Skeletal muscle tissue (tissue), 4 donors: Measurements from ENCODE around the gene JMJD8. TPM values are rescaled to one million over a fixed set of nuclear protein-coding genes. Genes with fewer than 3 reads are reported as not detected.

Experiments used
- H3K27ac ChIP-seq: one replicate; pipeline ENCODE4 v1.7.0; 2013; ENCODE audit warnings: mild to moderate bottlenecking, low read depth, low read length, inconsistent platforms
- H3K27me3 ChIP-seq, 3 donors: one replicate each; pipeline ENCODE4 v1.7.0; 2013; ENCODE audit warnings: low read length in 3 of 3; ENCODE audit not compliant: control insufficient read depth in 3 of 3, insufficient read depth in 3 of 3
- H3K36me3 ChIP-seq, 3 donors: one replicate each; pipeline ENCODE4 v1.7.0; 2013; ENCODE audit warnings: low read length in 3 of 3; ENCODE audit not compliant: control insufficient read depth in 3 of 3, insufficient read depth in 3 of 3
- H3K4me1 ChIP-seq, 3 donors: one replicate each; pipeline ENCODE4 v1.7.0; 2013; ENCODE audit warnings: low read length in 3 of 3, mild to moderate bottlenecking in 3 of 3; ENCODE audit not compliant: control insufficient read depth in 3 of 3, insufficient read depth in 3 of 3
- H3K4me3 ChIP-seq, 3 donors: one replicate each; pipeline ENCODE4 v1.7.0; 2013; ENCODE audit warnings: low read length in 3 of 3
- H3K9ac ChIP-seq, 3 donors: one replicate each; pipeline ENCODE4 v1.7.0; 2013; ENCODE audit warnings: low read length in 3 of 3, mild to moderate bottlenecking in 3 of 3, moderate library complexity in 2 of 3, low read depth in 1 of 3
- H3K9me3 ChIP-seq, 3 donors: one replicate each; pipeline ENCODE4 v1.7.0; 2013; ENCODE audit warnings: low read length in 3 of 3; ENCODE audit not compliant: control insufficient read depth in 3 of 3
- total RNA-seq: library from RNA; depleted of rRNA; stranded (reverse); fragments of >200 nt; gene quantifications from one replicate; pipeline ENCODE4 v1.2.3, GENCODE V29; 2014
- donor health status: Osteomylitis.

Gene JMJD8, protein sequence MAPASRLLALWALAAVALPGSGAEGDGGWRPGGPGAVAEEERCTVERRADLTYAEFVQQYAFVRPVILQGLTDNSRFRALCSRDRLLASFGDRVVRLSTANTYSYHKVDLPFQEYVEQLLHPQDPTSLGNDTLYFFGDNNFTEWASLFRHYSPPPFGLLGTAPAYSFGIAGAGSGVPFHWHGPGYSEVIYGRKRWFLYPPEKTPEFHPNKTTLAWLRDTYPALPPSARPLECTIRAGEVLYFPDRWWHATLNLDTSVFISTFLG
- 13.0 TPM for total RNA-seq

DNA sequence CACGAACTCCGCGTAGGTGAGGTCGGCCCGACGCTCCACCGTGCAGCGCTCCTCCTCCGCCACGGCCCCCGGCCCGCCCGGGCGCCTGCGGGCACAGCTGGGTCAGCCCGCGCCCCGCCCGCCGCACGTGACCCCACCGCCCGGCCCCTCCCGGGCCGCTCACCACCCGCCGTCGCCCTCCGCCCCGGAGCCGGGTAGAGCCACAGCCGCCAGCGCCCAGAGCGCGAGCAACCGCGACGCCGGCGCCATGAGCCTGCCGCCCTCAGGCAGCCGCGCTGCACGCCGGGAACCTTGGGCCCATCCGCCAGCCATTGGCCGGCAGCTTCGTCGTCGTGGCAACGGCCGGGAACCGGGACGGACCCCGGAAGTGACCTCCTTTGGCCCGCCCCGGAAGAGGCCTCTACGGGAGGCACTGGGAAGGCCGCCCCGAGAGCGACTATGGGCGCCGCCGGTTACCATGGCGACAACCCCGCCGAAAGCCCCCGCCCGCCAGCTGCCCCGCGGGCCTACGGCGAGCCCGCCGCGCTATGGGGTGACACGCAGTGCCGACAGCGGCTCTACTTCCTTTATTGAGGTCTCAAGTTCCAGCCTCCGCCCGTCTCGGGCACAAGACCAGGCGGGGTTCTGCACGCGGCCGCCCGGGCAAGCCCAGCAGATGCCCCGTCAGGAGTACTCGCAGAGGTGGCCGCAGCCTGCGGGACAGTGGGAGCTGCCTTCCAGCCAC is at the start of gene JMJD8:
TSS of gene JMJD8 (minus strand) at position 264 of the 724 bp plus-strand sequence. CDS start at position 249, 15 bp downstream.
- Histone ChIP-seq H3K27ac (peak within 1 kb of the TSS; percentile 54), H3K9ac (peak within 1 kb of the TSS; percentile 51 to 82 (median 62)), H3K36me3 (peaks cover 22 to 37% (median 26%) of the 10 kb centered on the region in 3 donors), H3K4me1 (peaks cover 53 to 82% (median 56%) of the 10 kb centered on the region in 3 donors), H3K4me3 (peak within 1 kb of the TSS; percentile 72 to 87 (median 81)), H3K27me3 (no peaks in the 10 kb centered on the region), H3K9me3 (no peaks in the 10 kb centered on the region)

GRCh38 chr16:733382-734207 is 49.5 kb upstream of the JMJD8 start:
- peaks cover 0 to 7% (median 0%) of the 10 kb centered on the region in 3 donors for H3K27me3 ChIP-seq
- H3K4me3 ChIP-seq: no peak overlapping the region
- H3K27ac ChIP-seq: no peak overlapping the region
- H3K4me1 ChIP-seq: peaks cover under 1 to 1% (median under 1%) of the 10 kb centered on the region in 3 donors
- H3K9me3 ChIP-seq: no peaks in the 10 kb centered on the region
- H3K9ac ChIP-seq: no peak overlapping the region
- H3K36me3 ChIP-seq: peaks cover 57 to 58% (median 57%) of the 10 kb centered on the region in 3 donors

- peaks cover 55 to 56% (median 55%) of the 10 kb centered on the region in 3 donors for H3K36me3 ChIP-seq
Observed at GRCh38 chr16:732936-733335, 48.8 kb upstream of the JMJD8 start.

DNA sequence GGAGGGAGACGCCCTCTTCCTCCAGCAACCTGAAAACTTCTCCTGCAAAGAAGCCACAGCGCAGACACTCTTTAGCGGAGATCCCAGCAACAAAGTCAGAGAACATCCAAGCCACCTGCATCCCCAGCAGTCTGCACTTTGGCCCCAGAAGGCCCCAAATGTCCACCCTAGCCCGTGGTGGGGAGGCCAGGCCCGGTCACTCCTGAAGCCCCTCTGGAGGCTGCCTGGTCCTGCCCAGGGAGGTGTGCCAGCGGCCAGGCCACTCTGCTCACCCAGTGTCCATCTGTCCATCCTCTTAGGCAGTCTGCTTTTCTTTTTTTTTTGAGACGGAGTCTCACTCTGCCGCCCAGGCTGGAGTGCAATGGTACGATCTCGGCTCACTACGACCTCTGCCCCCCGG is 48.2 kb upstream of the JMJD8 start:
- H3K4me3 ChIP-seq: no peak overlapping the region
- H3K36me3 ChIP-seq: peaks cover 50 to 51% (median 50%) of the 10 kb centered on the region in 3 donors
- H3K9ac ChIP-seq: no peak overlapping the region
- H3K4me1 ChIP-seq: peaks cover 8 to 9% (median 8%) of the 10 kb centered on the region in 3 donors
- peaks cover 4 to 14% (median 5%) of the 10 kb centered on the region in 3 donors for H3K27me3 ChIP-seq
- H3K9me3 ChIP-seq: no peaks in the 10 kb centered on the region
- H3K27ac ChIP-seq: no peak overlapping the region

More at GRCh38 chr16:732936-733335, 48.8 kb upstream of the JMJD8 start:
- Histone ChIP-seq H3K27me3 (peaks cover 0 to 10% (median 0%) of the 10 kb centered on the region in 3 donors), H3K9me3 (no peaks in the 10 kb centered on the region), H3K4me1 (peaks cover 2 to 4% (median 4%) of the 10 kb centered on the region in 3 donors), H3K9ac (no peak overlapping the region), H3K4me3 (no peak overlapping the region), H3K27ac (no peak overlapping the region)

DNA sequence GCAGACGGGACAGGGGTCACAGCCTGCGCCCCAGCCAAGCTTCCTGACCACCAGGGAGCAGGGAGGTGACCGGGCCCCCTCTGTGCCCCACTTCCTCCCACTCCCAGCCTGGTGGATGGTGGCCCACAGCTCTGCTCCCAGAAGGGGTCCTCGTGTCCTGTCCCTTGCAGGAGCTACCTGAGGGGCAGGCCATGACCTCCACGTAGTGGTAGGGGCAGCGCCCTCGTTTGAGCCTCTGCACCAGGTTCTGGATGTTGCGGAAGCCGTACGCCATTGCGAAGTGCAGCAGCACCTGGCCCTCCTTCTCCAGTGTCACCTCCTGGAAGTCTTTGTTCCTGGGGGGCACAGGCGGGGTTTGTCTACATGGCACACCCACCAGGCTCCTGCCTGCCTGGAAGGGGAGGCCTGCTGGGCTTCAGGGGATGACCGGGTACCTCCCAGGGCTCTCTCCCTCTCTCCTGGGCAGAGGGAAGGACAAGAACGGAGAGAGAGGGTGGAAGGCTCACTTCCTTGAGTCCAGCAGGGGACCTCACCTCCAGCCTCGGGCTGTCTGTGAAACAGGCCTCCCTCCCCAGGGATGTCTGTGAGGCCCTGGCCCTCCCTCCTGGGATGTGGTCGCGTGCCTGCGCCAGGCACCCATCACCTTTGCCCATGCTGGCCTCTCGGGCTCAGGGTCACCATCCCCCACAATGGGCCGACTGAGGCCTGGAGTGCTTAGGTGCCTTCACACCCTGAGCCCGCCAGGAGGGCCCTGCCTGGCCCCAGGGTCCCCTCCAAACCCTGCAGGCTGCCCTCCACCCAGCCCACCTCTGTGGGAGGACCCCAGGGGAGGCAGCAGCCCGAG is 46.8 kb upstream of the JMJD8 start:
- Histone ChIP-seq H3K9ac (no peak overlapping the region), H3K27me3 (peaks cover 15 to 25% (median 16%) of the 10 kb centered on the region in 3 donors), H3K27ac (no peak overlapping the region), H3K4me3 (no peak overlapping the region), H3K9me3 (no peaks in the 10 kb centered on the region), H3K4me1 (peaks cover 15 to 16% (median 16%) of the 10 kb centered on the region in 3 donors), H3K36me3 (peaks cover 36 to 39% (median 39%) of the 10 kb centered on the region in 3 donors)

- Histone ChIP-seq H3K36me3 (peaks cover 27 to 32% (median 31%) of the 10 kb centered on the region in 3 donors), H3K9me3 (no peaks in the 10 kb centered on the region), H3K9ac (no peak overlapping the region)
Observed at GRCh38 chr16:729768-730665, 45.9 kb upstream of the JMJD8 start.

DNA sequence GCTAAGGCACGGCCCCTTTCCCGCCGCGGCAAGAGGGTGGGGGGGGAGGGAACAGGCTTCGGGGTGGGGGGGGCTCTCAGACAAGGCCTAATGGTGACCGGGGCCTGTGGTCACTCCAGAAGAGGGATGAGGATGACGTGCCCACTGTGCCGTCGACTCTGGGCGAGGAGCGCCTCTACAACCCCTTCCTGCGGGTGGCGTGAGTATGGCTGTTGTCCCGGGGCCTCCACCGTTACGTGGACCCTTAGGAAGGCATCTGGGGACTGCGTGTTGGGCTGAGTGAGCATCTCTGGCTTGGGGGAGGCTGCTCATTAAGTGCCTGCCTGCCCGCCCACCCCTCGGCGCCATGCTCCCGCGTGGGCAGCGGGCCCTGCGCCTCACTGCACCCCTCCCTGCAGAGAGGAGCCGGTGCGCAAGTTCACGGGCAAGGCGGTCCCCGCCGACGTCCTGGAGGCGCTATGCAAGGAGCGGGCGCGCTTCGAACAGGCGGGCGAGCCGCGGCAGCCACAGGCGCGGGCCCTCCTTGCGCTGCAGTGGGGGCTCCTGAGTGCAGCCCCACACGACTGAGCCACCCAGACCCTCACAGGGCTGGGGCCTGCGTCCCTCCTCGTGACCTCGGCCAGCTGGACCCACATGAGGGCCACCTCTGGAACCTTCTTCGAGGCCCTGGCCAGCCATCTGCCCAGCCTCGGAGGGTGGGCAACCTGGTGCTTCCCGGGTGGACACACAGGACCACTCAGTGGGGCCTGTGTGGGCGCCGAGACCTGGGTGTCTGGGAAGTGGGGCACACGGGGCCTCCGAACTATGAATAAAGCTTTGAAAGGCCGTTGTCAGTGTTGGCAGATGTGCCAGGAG is 45.0 kb upstream of the JMJD8 start:
- Histone ChIP-seq H3K27ac (no peak overlapping the region), H3K4me1 (peaks cover 15 to 16% (median 16%) of the 10 kb centered on the region in 3 donors), H3K9me3 (no peaks in the 10 kb centered on the region), H3K9ac (no peak overlapping the region), H3K27me3 (peaks cover 22 to 39% (median 23%) of the 10 kb centered on the region in 3 donors), H3K36me3 (peaks cover 18 to 24% (median 23%) of the 10 kb centered on the region in 3 donors), H3K4me3 (no peak overlapping the region)

More at GRCh38 chr16:729768-730665, 45.9 kb upstream of the JMJD8 start:
- Histone ChIP-seq H3K4me1 (peaks cover 15 to 16% (median 16%) of the 10 kb centered on the region in 3 donors), H3K27ac (no peak overlapping the region), H3K27me3 (peaks cover 22 to 34% (median 23%) of the 10 kb centered on the region in 3 donors), H3K4me3 (no peak overlapping the region)
